RWPE1 (cell line): ENCODE data around the gene SPINK4.

Experiments used
- CTCF ChIA-PET: fragments of 350-600 bp; sonication (Branson Sonifier 250); formaldehyde crosslinking; extraction: SDS; loops from one replicate; lab custom pipeline; 2021; lab: Yijun Ruan, JAX
- POLR2A ChIA-PET: fragments of 400-600 bp; formaldehyde crosslinking; extraction: SDS; loops from one replicate; lab custom pipeline; 2020; ENCODE audit warnings: antibody characterized with exemption; ENCODE audit not compliant: low non-redundant PET; lab: Yijun Ruan, JAX
- DNase-seq: peaks from one replicate; pipeline ENCODE4 v3.0.0; 2012; ENCODE audit warnings: low spot score
- H3K27ac ChIP-seq: fragments of 450-650 bp; 2 replicates; pipeline ENCODE4 v1.5.1; 2017
- CTCF ChIP-seq: fragments of 450-650 bp; conservative IDR thresholded peaks from 2 replicates; pipeline ENCODE4 v1.5.1; 2017; ENCODE audit warnings: low read depth, mild to moderate bottlenecking

Gene SPINK4

DNA sequence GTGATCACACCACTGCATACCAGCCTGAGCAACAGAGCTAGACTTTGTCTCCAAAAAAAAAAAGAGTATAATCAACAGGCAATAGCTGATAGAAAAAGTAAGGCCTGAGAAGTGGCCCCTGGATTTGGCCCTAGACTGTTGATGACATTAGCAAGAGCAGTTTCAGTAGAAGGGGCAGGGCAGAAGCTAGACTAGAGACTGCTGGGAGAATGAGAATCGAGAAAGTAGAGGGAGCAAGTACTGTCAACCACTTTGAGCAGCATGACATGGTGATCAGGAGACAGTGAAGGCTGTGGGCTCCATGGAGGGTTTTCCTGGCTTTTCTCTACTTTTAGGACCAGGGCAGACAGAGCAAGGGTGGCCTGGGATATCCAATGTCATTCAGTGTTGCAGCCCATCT, 37.9 kb upstream of the SPINK4 start:
- H3K27ac ChIP-seq = no peak overlapping the region
- TF ChIP-seq CTCF = no peak
- ChIA-PET POLR2A (no interaction called here), CTCF (no interaction called here)
- no peak for DNase-seq

GRCh38 chr9:33202552-33203201, 37.3 kb upstream of the SPINK4 start:
- ChIA-PET CTCF (no interaction called here), POLR2A (no interaction called here)
- H3K27ac ChIP-seq = no peak overlapping the region
- no peak for TF ChIP-seq CTCF
- DNase-seq = no peak

DNA sequence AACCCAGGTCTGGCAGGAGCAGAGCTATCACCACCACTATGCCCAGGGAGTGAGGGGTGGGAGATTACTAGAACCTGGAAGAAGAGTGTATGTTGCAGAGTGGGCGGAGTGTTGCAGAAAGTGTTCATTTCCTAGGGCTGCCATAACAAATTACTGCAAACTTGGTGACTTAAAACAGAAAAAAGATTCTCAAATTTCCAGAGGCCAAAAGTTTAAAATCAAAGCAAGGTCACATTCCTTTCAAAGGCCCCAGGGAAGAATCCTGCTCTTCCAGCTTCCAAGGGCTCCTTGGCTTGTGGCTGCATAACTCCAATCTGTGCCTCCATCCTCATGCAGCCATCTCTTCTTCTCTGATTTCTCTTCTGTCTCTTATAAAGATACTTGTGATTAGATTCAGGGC, 30.6 kb upstream of the SPINK4 start:
- H3K27ac ChIP-seq = no peak overlapping the region
- no peak for DNase-seq
- POLR2A ChIA-PET = no interaction called here

DNA sequence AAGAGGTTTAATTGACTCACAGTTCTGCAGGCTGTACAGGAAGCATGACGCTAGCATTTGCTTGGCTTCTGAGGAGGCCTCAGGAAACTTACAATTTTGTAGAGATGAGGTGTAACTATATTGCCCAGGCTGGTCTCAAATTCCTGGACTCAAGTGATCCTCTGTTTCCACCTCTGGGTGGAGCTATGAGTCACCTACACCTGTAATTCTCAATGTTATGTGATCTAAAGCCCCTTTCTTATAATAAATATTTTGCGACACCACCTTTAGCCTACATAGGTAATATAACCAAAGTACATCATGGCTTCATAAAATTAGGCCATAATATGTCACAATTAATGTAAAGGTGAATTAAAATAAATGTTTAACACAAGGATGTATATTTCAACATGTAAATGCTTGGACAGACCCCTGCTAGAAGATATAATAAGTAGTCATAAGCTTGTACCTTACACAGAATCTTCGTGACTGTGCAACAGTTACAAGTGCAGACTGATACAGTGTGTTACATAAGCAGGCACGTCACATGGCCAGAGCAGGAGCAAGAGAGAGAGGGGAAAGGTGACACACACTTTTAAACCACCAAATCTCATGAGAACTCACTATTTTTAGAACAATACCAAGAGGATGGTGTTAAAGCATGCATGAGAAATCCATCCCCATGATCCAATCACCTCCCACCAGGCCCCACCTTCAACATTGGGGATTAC, 29.8 kb upstream of the SPINK4 start:
- POLR2A ChIA-PET = no interaction called here
- CTCF ChIA-PET = no interaction called here
- DNase-seq = no peak

More for the DNA sequence above, 30.6 kb upstream of the SPINK4 start:
- no peak for TF ChIP-seq CTCF
- CTCF ChIA-PET = no interaction called here

DNA sequence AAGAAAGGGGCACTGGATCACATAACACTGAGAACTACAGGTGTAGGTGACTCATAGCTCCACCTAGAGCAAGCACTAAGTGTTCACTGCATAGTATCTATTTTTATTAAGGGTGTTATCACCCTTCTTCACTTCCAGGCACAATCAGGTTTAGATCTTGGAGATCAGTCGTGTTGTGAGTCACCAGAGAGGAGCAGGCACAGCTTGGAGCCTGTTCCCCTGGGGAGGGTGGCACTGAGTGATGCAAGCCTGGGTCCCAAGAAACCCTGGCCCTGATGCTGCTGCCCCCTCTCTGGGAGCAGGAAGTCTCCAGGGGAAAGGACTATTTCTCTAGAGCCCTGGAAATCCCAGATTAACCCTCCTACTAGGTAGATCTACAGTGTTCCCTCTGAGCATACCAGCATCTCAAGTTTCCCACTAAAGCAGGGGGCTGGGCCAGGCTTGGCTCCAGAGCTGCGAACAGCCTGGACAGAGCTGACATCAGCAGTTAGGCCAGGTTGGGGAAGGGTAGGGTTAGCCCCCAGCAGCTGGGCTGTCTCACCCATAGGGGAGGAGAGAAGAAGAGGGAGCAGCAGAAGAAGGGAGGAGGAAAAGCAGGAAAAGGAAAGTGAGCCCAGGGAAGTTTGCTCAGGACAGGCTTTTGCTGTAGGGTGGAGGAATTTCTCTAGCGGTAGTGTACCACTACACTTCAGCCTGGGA, 28.1 kb upstream of the SPINK4 start:
- peak; percentile 61 for DNase-seq
- no peak for TF ChIP-seq CTCF
- ChIA-PET POLR2A (no interaction called here), CTCF (interaction anchor here (0.6 kb wide), 1 partner anchor 126 kb away, joined by 3 read pairs; no protein-coding TSS in a partner anchor)
- peak overlapping the region; percentile 65 for H3K27ac ChIP-seq

More for the DNA sequence above, 29.8 kb upstream of the SPINK4 start:
- no peak overlapping the region for H3K27ac ChIP-seq
- no peak for TF ChIP-seq CTCF

GRCh38 chr9:33220681-33221567, 19.0 kb upstream of the SPINK4 start:
- H3K27ac ChIP-seq = no peak overlapping the region
- CTCF ChIA-PET = no interaction called here

More at GRCh38 chr9:33220681-33221567, 19.0 kb upstream of the SPINK4 start:
- TF ChIP-seq CTCF = no peak
- no peak for DNase-seq
- POLR2A ChIA-PET = no interaction called here
